CD14-positive monocyte (primary cell): ENCODE results near the gene BRAF. TPM values are rescaled to one million over a fixed set of nuclear protein-coding genes. Genes with fewer than 3 reads are reported as not detected.
"Not testable (repeated sequence)": the region's sequence is repeated elsewhere in the genome, so short reads cannot be mapped to it uniquely, and the experiment has no call there.

Source experiments
- DNase-seq, 3 donors: peaks; one replicate each; pipeline ENCODE4 v3.0.0-alpha.2; 2011 to 2022
- H2AFZ ChIP-seq: 2 replicates; pipeline ENCODE4 v1.6.0; 2012; ENCODE audit warnings: mild to moderate bottlenecking, low read depth, low read length, inconsistent platforms; ENCODE audit not compliant: insufficient read depth, poor library complexity, severe bottlenecking
- H3K27ac ChIP-seq, 2 donors: 1 replicate in 1 of 2; 2 replicates in 1 of 2; pipeline ENCODE4 v1.5.1; 2012 to 2013; ENCODE audit warnings: low read length in 2 of 2, control low read depth in 1 of 2, inconsistent platforms in 1 of 2, low read depth in 1 of 2, mild to moderate bottlenecking in 1 of 2
- H3K27me3 ChIP-seq, 2 donors: one replicate each; pipeline versions ENCODE4 v1.6.0 to v1.6.1; 2011 to 2013; ENCODE audit warnings: low read length in 2 of 2; ENCODE audit not compliant: control insufficient read depth in 2 of 2, insufficient read depth in 2 of 2
- H3K36me3 ChIP-seq, 2 donors: replicated peaks in 1 of 2; 1 replicate in 1 of 2; 2 replicates in 1 of 2; pipeline versions ENCODE4 v1.5.1 to v1.6.1; 2012 to 2013; ENCODE audit warnings: low read length in 2 of 2, control low read depth in 1 of 2, inconsistent platforms in 1 of 2, mild to moderate bottlenecking in 1 of 2; ENCODE audit not compliant: insufficient read depth in 2 of 2, control insufficient read depth in 1 of 2
- H3K4me1 ChIP-seq, 2 donors: 1 replicate in 1 of 2; 2 replicates in 1 of 2; pipeline versions ENCODE4 v1.5.1 to v1.6.1; 2012 to 2013; ENCODE audit warnings: low read length in 2 of 2, control low read depth in 1 of 2, inconsistent platforms in 1 of 2, mild to moderate bottlenecking in 1 of 2, moderate library complexity in 1 of 2; ENCODE audit not compliant: insufficient read depth in 2 of 2, control insufficient read depth in 1 of 2
- H3K4me2 ChIP-seq: replicated peaks from 2 replicates; pipeline ENCODE3; 2012; ENCODE audit warnings: low read length, moderate library complexity, mild to moderate bottlenecking; ENCODE audit not compliant: poor library complexity, severe bottlenecking; ENCODE audit errors: extremely low read depth
- H3K4me3 ChIP-seq, 3 experiments: fragments of 200-600 bp in 1 of 3; sonication (generic) in 1 of 3; replicated peaks in 1 of 3; 1 replicate in 2 of 3; 2 replicates in 1 of 3; pipeline ENCODE4 v1.5.1; 2011 to 2013; ENCODE audit warnings: low read length in 3 of 3, mild to moderate bottlenecking in 3 of 3, control low read depth in 2 of 3, low read depth in 2 of 3, inconsistent platforms in 1 of 3, moderate library complexity in 1 of 3
- H3K79me2 ChIP-seq: 2 replicates; pipeline ENCODE4 v1.6.0; 2012; ENCODE audit warnings: mild to moderate bottlenecking, control low read depth, inconsistent platforms, low read length, moderate library complexity; ENCODE audit not compliant: insufficient read depth
- H3K9ac ChIP-seq: 2 replicates; pipeline ENCODE4 v1.6.0; 2017; ENCODE audit warnings: low read length, mild to moderate bottlenecking; ENCODE audit not compliant: insufficient read depth, poor library complexity, severe bottlenecking
- H3K9me3 ChIP-seq, 2 donors: replicated peaks in 1 of 2; 1 replicate in 1 of 2; 2 replicates in 1 of 2; pipeline versions ENCODE4 v1.5.1 to v1.6.1; 2012 to 2013; ENCODE audit warnings: low read length in 2 of 2, control low read depth in 1 of 2; ENCODE audit not compliant: control insufficient read depth in 1 of 2, insufficient read depth in 1 of 2
- H4K20me1 ChIP-seq: 2 replicates; pipeline ENCODE4 v1.6.0; 2012; ENCODE audit warnings: mild to moderate bottlenecking, low read length, control low read depth, moderate library complexity; ENCODE audit not compliant: insufficient read depth
- H3K27ac Mint-ChIP-seq, 7 donors: one replicate each; pipeline ENCODE4 v1.8.0; 2020; ENCODE audit warnings: mild to moderate bottlenecking in 7 of 7, mixed read lengths in 7 of 7, moderate library complexity in 6 of 7, inconsistent platforms in 2 of 7
- H3K27me3 Mint-ChIP-seq, 3 donors: one replicate each; pipeline ENCODE4 v1.8.0; 2021 to 2022; ENCODE audit warnings: low read depth in 3 of 3, mild to moderate bottlenecking in 3 of 3, mixed read lengths in 3 of 3, moderate library complexity in 3 of 3, inconsistent platforms in 1 of 3
- H3K36me3 Mint-ChIP-seq, 2 donors: one replicate each; pipeline ENCODE4 v1.8.0; 2020; ENCODE audit warnings: mixed read lengths in 2 of 2, inconsistent platforms in 1 of 2, mild to moderate bottlenecking in 1 of 2
- H3K4me1 Mint-ChIP-seq: one replicate; pipeline ENCODE4 v1.8.0; 2020; ENCODE audit warnings: mild to moderate bottlenecking, mixed read lengths
- H3K4me3 Mint-ChIP-seq, 2 donors: one replicate each; pipeline ENCODE4 v1.8.0; 2020; ENCODE audit warnings: mild to moderate bottlenecking in 2 of 2, mixed read lengths in 2 of 2, moderate library complexity in 1 of 2
- H3K9me3 Mint-ChIP-seq, 7 donors: one replicate each; pipeline ENCODE4 v1.8.0; 2020 to 2022; ENCODE audit warnings: mixed read lengths in 7 of 7, mild to moderate bottlenecking in 6 of 7, moderate library complexity in 6 of 7, inconsistent platforms in 2 of 7
- CTCF ChIP-seq: fragments of 200-600 bp; IDR thresholded peaks from one replicate; pipeline ENCODE4 v1.8.0; 2022; ENCODE audit warnings: antibody characterized with exemption, mild to moderate bottlenecking
- WGBS: methylation state at CpG from one replicate; pipeline ENCODE4 v1.1.5; 2013; ENCODE audit warnings: missing lambda C conversion rate; ENCODE audit not compliant: insufficient coverage; 5-methylcytosine and 5-hydroxymethylcytosine counted together
- intact Hi-C, 2 donors: fragments of 100-400 bp; cut with micrococcal nuclease; formaldehyde crosslinking; loops; one replicate each; pipeline versions ENCODE4 v1.15.0 to v1.15.1; 2023
- polyA plus RNA-seq, 3 donors: library from polyadenylated mRNA; depleted of rRNA in 1 of 3; unstranded in 2 of 3; stranded (reverse) in 1 of 3; fragments of 300-500 nt in 2 of 3; fragments of >200 nt in 1 of 3; fragmentation: Illumina TruSeq in 2 of 3; gene quantifications; 1 replicate in 2 of 3; 2 replicates in 1 of 3; pipeline ENCODE4 v1.2.3, GENCODE V29; 2012 to 2021

BRAF gene
- polyA plus RNA-seq, 3 donors, result 3.8 to 10.0 (median 5.6) TPM

- Mint-ChIP-seq H3K9me3 (peaks cover 0 to 9% (median 4%) of the 10 kb centered on the region in 7 donors), H3K4me3 (no peak overlapping the region), H3K27me3 (no peaks in the 10 kb centered on the region), H3K27ac (peak overlapping the region in 1 of 7 donors; percentile 25), H3K4me1 (peaks cover 2% of the 10 kb centered on the region), H3K36me3 (peaks cover 21 to 24% of the 10 kb centered on the region in 2 donors)
- intact Hi-C loops, result no loop called here
- no peaks in the 10 kb centered on the region for H3K27me3 ChIP-seq
- H3K4me1 ChIP-seq, result peaks cover 1 to 2% of the 10 kb centered on the region in 2 donors
- TF ChIP-seq CTCF, result no peak
- WGBS, result 83% methylated on average over 9 of the region's 10 CpGs
- no peak overlapping the region for H3K27ac ChIP-seq
- peaks cover 0 to 4% of the 10 kb centered on the region in 2 donors for H3K36me3 ChIP-seq
- no peaks in the 10 kb centered on the region for H3K9me3 ChIP-seq
- no peak overlapping the region for H3K4me3 ChIP-seq
- no peak overlapping the region for H3K4me2 ChIP-seq
- no peak overlapping the region for H3K9ac ChIP-seq
- no peaks in the 10 kb centered on the region for H4K20me1 ChIP-seq
- DNase-seq, result no peak
- H3K79me2 ChIP-seq, result no peaks in the 10 kb centered on the region
- H2AFZ ChIP-seq, result no peak overlapping the region
These were observed 210.2 kb downstream of the BRAF start for GRCh38 chr7:140714331-140715040.

GRCh38 chr7:140712392-140712791 is 212.3 kb downstream of the BRAF start:
- H3K4me1 Mint-ChIP-seq, H3K27me3 Mint-ChIP-seq, DNase-seq, H3K27ac ChIP-seq, H3K4me2 ChIP-seq, H3K4me3 ChIP-seq, H3K4me1 ChIP-seq, H3K9me3 Mint-ChIP-seq, H3K4me3 Mint-ChIP-seq, H3K36me3 ChIP-seq, H3K27ac Mint-ChIP-seq, H3K9me3 ChIP-seq, H2AFZ ChIP-seq, H4K20me1 ChIP-seq, H3K9ac ChIP-seq, H3K27me3 ChIP-seq, intact Hi-C loops, H3K79me2 ChIP-seq: not testable (repeated sequence)
- H3K36me3 Mint-ChIP-seq, result peaks cover 21 to 24% of the 10 kb centered on the region in 2 donors

GRCh38 chr7:140708764-140709163 is 216.0 kb downstream of the BRAF start:
- H3K27ac Mint-ChIP-seq, H3K9me3 Mint-ChIP-seq, H3K4me1 Mint-ChIP-seq, H3K4me2 ChIP-seq, DNase-seq, H3K4me3 Mint-ChIP-seq, H3K9me3 ChIP-seq, H3K9ac ChIP-seq, H3K27me3 Mint-ChIP-seq, intact Hi-C loops, H3K4me1 ChIP-seq, H3K4me3 ChIP-seq, H3K79me2 ChIP-seq, H4K20me1 ChIP-seq, H3K27me3 ChIP-seq, H3K27ac ChIP-seq, H2AFZ ChIP-seq: not testable (repeated sequence)
- no CpG with 5 or more reads among the region's 4 CpGs for WGBS
- peaks cover 24 to 36% of the 10 kb centered on the region in 2 donors for H3K36me3 ChIP-seq
- peaks cover 36 to 44% of the 10 kb centered on the region in 2 donors for H3K36me3 Mint-ChIP-seq
